Skeletal muscle tissue (tissue), 4 donors: ENCODE data around the gene SFXN3. TPM values are rescaled to one million over a fixed set of nuclear protein-coding genes. Genes with fewer than 3 reads are reported as not detected.

Experiments used
- H3K27ac ChIP-seq: one replicate; pipeline ENCODE4 v1.7.0; 2013; ENCODE audit warnings: mild to moderate bottlenecking, low read depth, low read length, inconsistent platforms
- H3K27me3 ChIP-seq, 3 donors: one replicate each; pipeline ENCODE4 v1.7.0; 2013; ENCODE audit warnings: low read length in 3 of 3; ENCODE audit not compliant: control insufficient read depth in 3 of 3, insufficient read depth in 3 of 3
- H3K36me3 ChIP-seq, 3 donors: one replicate each; pipeline ENCODE4 v1.7.0; 2013; ENCODE audit warnings: low read length in 3 of 3; ENCODE audit not compliant: control insufficient read depth in 3 of 3, insufficient read depth in 3 of 3
- H3K4me1 ChIP-seq, 3 donors: one replicate each; pipeline ENCODE4 v1.7.0; 2013; ENCODE audit warnings: low read length in 3 of 3, mild to moderate bottlenecking in 3 of 3; ENCODE audit not compliant: control insufficient read depth in 3 of 3, insufficient read depth in 3 of 3
- H3K4me3 ChIP-seq, 3 donors: one replicate each; pipeline ENCODE4 v1.7.0; 2013; ENCODE audit warnings: low read length in 3 of 3
- H3K9ac ChIP-seq, 3 donors: one replicate each; pipeline ENCODE4 v1.7.0; 2013; ENCODE audit warnings: low read length in 3 of 3, mild to moderate bottlenecking in 3 of 3, moderate library complexity in 2 of 3, low read depth in 1 of 3
- H3K9me3 ChIP-seq, 3 donors: one replicate each; pipeline ENCODE4 v1.7.0; 2013; ENCODE audit warnings: low read length in 3 of 3; ENCODE audit not compliant: control insufficient read depth in 3 of 3
- total RNA-seq: library from RNA; depleted of rRNA; stranded (reverse); fragments of >200 nt; gene quantifications from one replicate; pipeline ENCODE4 v1.2.3, GENCODE V29; 2014
- donor health status: Osteomylitis.

SFXN3 gene
- total RNA-seq, 1 donor from 2014 or later = 18.8 TPM

- H3K27ac ChIP-seq = no peak overlapping the region
- no peaks in the 10 kb centered on the region for H3K36me3 ChIP-seq
- no peak overlapping the region for H3K4me3 ChIP-seq
- peaks cover 21 to 28% (median 22%) of the 10 kb centered on the region in 3 donors for H3K4me1 ChIP-seq
- H3K9ac ChIP-seq = no peak overlapping the region
- H3K27me3 ChIP-seq = peaks cover 18 to 62% (median 44%) of the 10 kb centered on the region in 3 donors
- H3K9me3 ChIP-seq = no peaks in the 10 kb centered on the region
These were observed 38.4 kb downstream of the SFXN3 start for GRCh38 chr10:101069441-101069840.

GRCh38 chr10:101070098-101070497, 39.1 kb downstream of the SFXN3 start:
- Histone ChIP-seq H3K36me3 (no peaks in the 10 kb centered on the region), H3K27ac (no peak overlapping the region), H3K27me3 (peaks cover 18 to 56% (median 38%) of the 10 kb centered on the region in 3 donors), H3K9me3 (no peaks in the 10 kb centered on the region), H3K4me3 (no peak overlapping the region), H3K4me1 (peaks cover 21 to 22% (median 21%) of the 10 kb centered on the region in 3 donors), H3K9ac (no peak overlapping the region)

GRCh38 chr10:101071267-101071884, 40.3 kb downstream of the SFXN3 start:
- Histone ChIP-seq H3K27me3 (peaks cover 28 to 56% (median 37%) of the 10 kb centered on the region in 3 donors), H3K4me3 (no peak overlapping the region), H3K27ac (no peak overlapping the region), H3K36me3 (no peaks in the 10 kb centered on the region), H3K4me1 (peaks cover 10 to 12% (median 10%) of the 10 kb centered on the region in 3 donors), H3K9me3 (no peaks in the 10 kb centered on the region), H3K9ac (no peak overlapping the region)

GRCh38 chr10:101071885-101072433, 40.9 kb downstream of the SFXN3 start:
- H3K36me3 ChIP-seq = no peaks in the 10 kb centered on the region

GRCh38 chr10:101072923-101073322, 41.9 kb downstream of the SFXN3 start:
- Histone ChIP-seq H3K4me3 (no peak overlapping the region), H3K9ac (no peak overlapping the region), H3K36me3 (no peaks in the 10 kb centered on the region), H3K27me3 (peaks cover 28 to 50% (median 29%) of the 10 kb centered on the region in 3 donors), H3K9me3 (no peaks in the 10 kb centered on the region), H3K4me1 (no peaks in the 10 kb centered on the region), H3K27ac (no peak overlapping the region)

More at GRCh38 chr10:101071885-101072433, 40.9 kb downstream of the SFXN3 start:
- no peak overlapping the region for H3K4me3 ChIP-seq
- H3K9ac ChIP-seq = no peak overlapping the region
- H3K27ac ChIP-seq = no peak overlapping the region
- no peaks in the 10 kb centered on the region for H3K9me3 ChIP-seq
- peaks cover 6 to 7% (median 7%) of the 10 kb centered on the region in 3 donors for H3K4me1 ChIP-seq
- H3K27me3 ChIP-seq = peaks cover 29 to 57% (median 33%) of the 10 kb centered on the region in 3 donors

GRCh38 chr10:101073631-101074030, 42.6 kb downstream of the SFXN3 start:
- no peaks in the 10 kb centered on the region for H3K36me3 ChIP-seq
- H3K9ac ChIP-seq = no peak overlapping the region
- H3K4me3 ChIP-seq = no peak overlapping the region
- H3K27me3 ChIP-seq = peaks cover 28 to 50% (median 35%) of the 10 kb centered on the region in 3 donors
- H3K27ac ChIP-seq = no peak overlapping the region
- no peaks in the 10 kb centered on the region for H3K4me1 ChIP-seq
- H3K9me3 ChIP-seq = no peaks in the 10 kb centered on the region

GRCh38 chr10:101075775-101076174, 44.7 kb downstream of the SFXN3 start:
- Histone ChIP-seq H3K27ac (no peak overlapping the region), H3K9ac (no peak overlapping the region), H3K4me1 (no peaks in the 10 kb centered on the region), H3K36me3 (no peaks in the 10 kb centered on the region), H3K4me3 (no peak overlapping the region), H3K27me3 (peaks cover 33 to 47% (median 44%) of the 10 kb centered on the region in 3 donors), H3K9me3 (no peaks in the 10 kb centered on the region)

- Histone ChIP-seq H3K9ac (no peak overlapping the region), H3K36me3 (no peaks in the 10 kb centered on the region), H3K27me3 (peaks cover 33 to 50% (median 49%) of the 10 kb centered on the region in 3 donors), H3K9me3 (no peaks in the 10 kb centered on the region), H3K4me3 (no peak overlapping the region), H3K4me1 (no peaks in the 10 kb centered on the region), H3K27ac (no peak overlapping the region)
These were observed 45.6 kb downstream of the SFXN3 start for GRCh38 chr10:101076630-101077029.

- H3K36me3 ChIP-seq = no peaks in the 10 kb centered on the region
These were observed 48.8 kb downstream of the SFXN3 start for GRCh38 chr10:101079874-101080273.

More at GRCh38 chr10:101079874-101080273, 48.8 kb downstream of the SFXN3 start:
- Histone ChIP-seq H3K4me3 (no peak overlapping the region), H3K9me3 (no peaks in the 10 kb centered on the region), H3K27me3 (peaks cover 30 to 51% (median 35%) of the 10 kb centered on the region in 3 donors), H3K27ac (no peak overlapping the region), H3K4me1 (no peaks in the 10 kb centered on the region), H3K9ac (no peak overlapping the region)
